NCI-H187 treated with DMSO at 0.1 percent for 48 hours (cell line): ENCODE measurements around the gene PTPRM.

Experiments used
- DNase-seq: peaks from one replicate; lab custom pipeline; 2025; lab: John Stamatoyannopoulos, UW

PTPRM gene

GRCh38 chr18:8238507-8238906 lies 671.4 kb downstream of the PTPRM start:
- no peak for DNase-seq

DNA sequence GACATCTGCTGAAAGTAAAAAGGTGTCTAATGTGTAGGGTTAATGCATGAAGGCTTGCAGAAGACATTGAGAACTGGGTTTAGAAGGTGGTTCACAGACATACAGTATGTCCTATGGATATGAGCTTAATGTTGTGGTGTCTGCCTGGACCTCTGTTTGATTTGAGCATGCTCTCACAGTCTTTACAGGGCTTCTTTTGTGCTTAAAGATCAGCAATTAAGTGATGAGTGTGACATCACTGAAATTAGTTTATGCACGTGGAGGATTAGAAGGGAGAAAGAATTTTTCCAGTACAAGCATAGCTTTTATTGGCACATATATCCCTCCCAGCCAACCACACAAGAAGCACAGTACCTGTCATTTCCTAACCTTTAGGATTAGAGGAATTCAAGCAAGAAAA lies 674.6 kb downstream of the PTPRM start:
- DNase-seq: no peak

GRCh38 chr18:8242151-8242696 lies 675.1 kb downstream of the PTPRM start:
- DNase-seq: no peak

DNA sequence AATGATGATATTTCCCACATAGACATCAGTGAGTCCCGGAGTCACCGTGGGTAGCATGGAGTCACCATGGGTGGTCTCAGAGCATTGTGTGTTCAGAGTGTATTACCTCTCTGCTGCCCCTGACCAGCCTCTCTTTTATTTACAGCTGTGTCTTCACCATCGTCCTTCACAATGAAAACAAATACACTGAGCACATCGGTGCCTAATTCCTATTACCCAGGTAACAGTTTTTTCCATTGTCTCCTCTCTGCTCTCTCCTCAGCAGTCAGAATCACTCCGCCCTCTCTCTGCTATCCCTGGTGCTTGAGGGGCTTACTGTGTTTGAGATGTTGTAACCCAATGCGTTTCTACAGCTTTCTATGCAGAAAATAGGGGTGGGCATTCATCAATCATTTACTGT lies 680.6 kb downstream of the PTPRM start:
- DNase-seq: no peak

- DNase-seq: no peak
These were observed 681.5 kb downstream of the PTPRM start for GRCh38 chr18:8248576-8248975.

DNA sequence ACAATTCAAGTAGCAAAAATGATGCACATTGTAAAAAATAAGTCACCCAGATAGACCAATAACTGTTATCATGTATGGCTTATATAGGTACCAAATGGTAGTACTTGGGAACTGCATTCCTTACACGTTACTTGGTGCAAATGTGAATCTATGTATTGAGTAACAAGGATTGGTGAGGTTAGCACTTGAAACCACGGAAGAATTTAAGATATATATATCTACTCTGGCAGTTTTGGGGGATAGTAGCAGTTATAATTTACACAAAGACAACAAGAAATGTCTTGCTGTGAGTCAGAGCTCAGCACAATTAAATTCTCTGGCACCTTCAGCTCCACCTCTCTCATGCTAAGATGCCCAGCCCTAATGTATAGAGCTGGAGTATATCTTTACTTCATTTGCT lies 682.7 kb downstream of the PTPRM start:
- DNase-seq: no peak

DNA sequence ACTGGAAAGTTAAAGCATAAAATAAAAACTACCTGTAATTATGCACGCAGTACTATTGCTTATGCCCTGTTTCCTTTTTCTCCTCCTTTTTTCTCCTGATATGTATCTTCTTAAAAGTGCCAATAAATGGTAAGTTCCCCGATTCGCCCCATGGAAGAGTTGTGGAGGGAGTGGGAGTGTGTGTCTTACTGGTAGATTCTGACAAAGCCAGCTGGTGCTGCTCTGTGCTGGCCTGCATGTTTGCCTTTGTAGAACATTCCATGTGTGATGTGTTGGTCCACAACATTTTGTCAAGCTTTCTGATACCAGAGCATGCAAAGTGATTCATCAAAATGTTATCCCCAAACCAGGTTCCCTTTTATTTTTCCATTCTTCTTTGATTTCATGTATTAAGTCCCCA lies 685.3 kb downstream of the PTPRM start:
- no peak for DNase-seq

DNA sequence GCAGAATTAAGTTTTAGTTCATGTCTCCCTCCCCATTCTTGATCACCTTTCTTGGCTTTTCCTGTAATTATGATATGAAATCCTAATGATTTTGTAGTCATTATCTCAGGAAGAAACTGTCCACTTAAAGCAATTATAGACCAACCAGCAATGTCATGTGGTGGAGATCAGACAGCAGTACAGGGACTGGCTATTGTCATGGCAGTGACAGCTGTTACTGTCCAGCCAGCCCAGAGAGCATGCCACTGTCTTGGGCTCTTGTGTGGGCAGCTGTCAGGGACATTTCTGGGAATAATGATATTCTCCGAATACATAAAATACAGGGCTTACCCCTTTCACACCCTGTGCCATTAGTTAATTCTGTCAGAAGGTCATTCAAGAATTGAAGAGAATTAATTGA lies 686.8 kb downstream of the PTPRM start:
- DNase-seq: no peak

DNA sequence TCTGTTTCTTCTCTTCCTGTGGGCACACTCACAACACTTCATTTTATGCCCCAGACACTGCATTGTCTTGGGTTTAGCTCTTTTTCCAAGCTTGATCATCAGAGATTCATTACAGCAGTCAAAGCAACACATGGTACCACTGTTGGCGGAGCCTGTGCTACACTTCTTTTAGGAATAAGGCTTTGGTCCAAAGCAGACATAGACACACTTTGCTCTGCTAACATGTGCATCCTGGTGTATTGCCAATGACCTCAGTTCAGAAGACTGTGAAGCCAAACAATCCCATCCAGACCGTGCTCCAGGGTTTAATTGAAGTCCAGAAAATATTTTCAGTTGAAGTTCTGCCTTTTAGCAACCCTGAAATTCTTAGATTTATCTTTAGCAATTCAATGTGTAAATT lies 687.5 kb downstream of the PTPRM start:
- DNase-seq: no peak

GRCh38 chr18:8257851-8258434 lies 690.8 kb downstream of the PTPRM start:
- DNase-seq: no peak

DNA sequence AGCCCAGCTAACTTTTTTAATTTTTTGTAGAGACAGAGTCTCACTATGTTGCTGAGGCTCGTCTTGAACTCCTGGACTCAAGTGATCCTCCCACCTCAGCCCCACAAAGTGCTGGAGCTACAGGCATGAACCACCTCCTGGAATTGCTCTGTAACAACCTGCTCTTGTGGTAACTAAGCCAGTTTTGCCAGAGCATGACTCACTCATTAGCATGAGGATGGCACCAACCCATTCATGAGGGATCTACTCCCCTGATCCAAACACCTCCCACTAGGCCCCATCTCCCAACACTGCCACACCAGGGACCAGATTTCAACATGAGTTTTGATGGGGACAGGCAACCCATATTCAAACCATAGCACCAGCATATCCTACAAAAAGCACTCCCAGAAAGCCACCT lies 693.2 kb downstream of the PTPRM start:
- no peak for DNase-seq

DNA sequence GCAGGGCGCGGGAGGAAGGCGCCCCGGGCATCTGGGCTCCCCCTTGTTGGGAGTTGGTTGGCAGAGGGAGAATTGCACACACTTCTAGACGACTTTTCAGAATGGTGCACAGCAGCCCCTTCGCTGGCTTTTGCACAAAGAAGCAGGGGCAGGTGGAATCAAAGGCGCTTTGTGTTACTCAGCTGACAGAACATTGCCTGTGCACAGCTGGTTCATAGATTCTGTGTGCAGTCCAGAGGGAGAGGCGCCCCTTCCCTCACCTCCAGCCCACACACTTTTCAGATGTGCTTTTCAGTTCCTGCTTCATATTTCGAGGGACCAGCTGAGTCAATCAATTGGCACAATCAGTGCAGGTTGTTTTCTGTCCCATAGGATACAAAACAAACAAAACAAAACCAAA lies 693.7 kb downstream of the PTPRM start:
- no peak for DNase-seq

- DNase-seq: no peak
These were observed 694.6 kb downstream of the PTPRM start for GRCh38 chr18:8261651-8262091.

GRCh38 chr18:8262221-8262620 lies 695.1 kb downstream of the PTPRM start:
- no peak for DNase-seq

DNA sequence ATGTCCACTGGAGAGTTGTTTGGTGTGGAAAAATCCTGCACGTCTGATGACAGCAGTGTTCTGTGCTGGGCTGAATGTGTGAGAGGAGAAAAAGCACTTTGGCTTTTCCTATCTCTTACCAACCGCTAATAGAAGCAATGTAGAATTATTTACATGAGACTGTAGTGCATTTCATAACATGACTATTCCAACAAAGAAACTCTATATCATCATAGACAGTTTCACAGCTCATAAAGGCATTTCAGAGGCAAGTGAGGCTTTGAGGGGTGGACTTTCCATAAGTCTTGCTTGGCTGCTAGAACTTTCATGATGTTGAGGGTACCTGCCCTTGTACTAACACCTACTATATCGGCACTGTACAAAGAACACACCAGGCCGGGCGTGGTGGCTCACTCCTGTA lies 697.0 kb downstream of the PTPRM start:
- DNase-seq: no peak

GRCh38 chr18:8264861-8265411 lies 697.8 kb downstream of the PTPRM start:
- DNase-seq: no peak

- DNase-seq: no peak
These were observed 705.1 kb downstream of the PTPRM start for GRCh38 chr18:8272254-8272653.

DNA sequence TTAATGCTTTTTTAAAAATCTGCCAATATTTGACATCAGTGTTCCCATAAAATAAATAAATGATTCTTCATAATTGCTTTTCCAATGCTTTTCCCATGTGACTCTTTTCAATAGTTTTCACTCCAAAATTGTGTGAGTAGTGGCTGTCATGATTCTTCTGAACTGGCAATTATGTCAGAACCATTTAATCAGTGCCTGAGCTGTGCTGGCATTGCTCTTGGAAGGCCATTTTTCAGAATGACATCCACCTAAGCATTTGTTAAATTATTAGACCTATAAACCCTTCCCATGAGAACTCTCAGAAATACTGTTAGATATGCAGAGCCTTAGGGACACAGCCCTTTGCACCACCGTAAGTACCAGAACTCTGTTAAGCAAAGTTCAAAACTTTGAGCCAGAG lies 707.3 kb downstream of the PTPRM start:
- DNase-seq: no peak

DNA sequence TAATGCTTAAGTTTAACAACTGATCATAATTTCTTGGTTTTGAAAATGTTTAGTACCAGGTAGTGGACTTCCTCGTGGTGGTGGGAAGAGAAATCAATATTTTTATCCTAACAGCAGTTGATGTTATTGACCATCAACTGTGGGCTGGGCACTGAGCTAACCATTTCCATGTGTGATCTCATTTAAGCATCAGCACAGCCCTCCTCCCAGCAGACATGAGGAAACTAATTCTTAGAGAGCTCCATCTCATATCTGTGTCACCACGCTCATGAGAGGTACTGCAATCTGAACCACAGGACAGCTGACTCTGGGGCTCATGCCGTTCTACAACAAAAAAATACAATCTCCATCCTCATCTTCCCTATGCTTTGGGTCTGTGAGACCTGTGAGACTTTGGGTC lies 709.3 kb downstream of the PTPRM start:
- no peak for DNase-seq

DNA sequence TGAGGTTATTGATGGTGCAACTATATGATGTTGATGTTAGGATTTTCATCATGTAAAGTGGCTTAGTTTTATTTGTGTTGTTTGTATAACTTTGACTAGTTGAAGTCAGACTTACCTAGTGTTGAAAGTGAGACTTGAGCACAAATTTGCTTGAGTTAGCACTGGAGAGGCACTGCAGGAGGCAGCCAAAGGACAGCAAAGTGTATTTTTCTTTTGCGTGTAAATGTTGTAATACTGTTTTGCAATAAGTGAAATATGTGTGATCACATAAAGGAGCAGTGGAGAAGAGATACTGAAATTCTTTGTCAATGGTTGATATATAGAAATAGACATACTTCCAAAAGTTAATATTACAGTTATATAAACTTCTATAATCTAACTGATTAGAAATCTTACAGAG lies 710.2 kb downstream of the PTPRM start:
- DNase-seq: no peak

DNA sequence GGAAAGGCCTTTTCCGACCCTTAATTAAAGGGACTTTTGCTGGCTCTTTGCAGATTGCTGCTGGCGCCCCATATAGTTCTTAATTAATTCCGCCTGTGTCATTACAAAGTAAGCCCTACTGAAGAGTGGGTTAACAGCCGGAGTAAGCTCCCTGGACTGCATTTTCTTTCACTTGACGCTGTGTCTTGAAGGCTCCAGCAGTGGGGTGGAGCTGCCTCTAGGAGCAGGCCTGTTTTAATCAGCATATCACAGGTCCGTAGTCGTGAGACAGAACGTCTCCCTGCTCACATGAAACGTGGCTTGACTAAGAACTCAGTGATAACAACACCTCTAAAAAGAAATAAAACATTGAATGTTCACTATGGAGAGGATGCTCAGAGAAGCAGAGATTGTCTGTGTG lies 712.2 kb downstream of the PTPRM start:
- no peak for DNase-seq

DNA sequence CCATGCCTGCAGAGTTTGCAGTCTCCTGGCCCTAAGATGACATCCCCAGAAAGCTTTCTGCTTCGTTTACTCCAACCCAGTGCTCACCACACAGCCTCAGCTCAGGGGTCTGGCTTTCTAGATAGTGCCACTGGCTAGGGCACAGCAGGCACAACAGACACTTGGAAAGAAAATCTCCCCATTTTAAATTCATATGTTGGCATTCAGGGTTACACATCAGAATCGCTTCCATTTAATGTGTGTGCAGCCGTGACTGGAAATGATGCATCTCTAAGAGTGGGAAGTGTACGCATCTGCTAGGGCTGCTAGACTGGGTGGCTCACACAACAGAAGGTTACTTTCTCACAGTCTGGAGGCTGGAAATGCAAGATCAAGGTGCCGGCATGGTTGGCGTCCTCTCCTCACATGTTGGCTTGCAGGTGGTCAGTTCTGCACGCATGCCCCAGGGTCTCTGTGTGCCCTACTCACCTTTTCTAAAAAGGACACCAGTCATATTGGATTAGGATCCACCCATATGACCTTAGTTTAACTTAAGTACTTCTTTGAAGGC lies 712.7 kb downstream of the PTPRM start:
- no peak for DNase-seq

DNA sequence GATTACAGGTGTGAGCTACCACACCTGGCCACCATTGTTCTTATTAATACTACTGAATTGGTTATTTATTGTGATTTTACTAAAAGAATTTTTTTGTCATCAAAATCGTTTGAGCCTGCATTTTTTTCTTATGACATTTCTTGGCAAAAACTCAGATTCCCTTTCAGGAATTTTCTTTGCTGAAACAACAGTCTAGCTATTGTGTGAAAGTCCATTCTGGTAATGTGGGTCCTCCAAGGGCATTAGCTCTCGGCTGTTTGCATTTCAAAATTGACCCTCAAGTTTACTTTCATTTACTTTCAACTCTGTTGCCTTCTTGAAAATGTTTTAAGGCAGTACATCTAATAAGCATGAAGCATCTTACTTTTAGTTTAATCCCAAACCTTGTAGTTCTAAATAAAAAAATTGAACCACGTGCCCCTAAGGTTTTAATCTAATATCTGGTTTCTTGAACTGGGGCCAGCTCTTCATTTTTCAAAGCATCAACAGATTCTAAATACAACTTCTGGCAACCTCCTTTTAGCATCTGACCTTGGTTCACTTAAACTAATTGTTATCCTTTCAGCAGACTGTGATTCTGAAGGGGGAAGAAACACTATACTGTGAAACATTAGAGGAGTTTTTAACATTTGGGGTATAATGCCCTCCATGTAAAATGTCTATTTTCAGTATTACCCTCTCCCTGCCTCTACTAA lies 716.9 kb downstream of the PTPRM start:
- DNase-seq: no peak
